Left hindlimb (tissue), 1 donor: Measurements from ENCODE around the gene COX14.

ENCODE experiments used
- DNase-seq: peaks from one replicate; pipeline ENCODE4 v3.0.0-alpha.2; 2018

Gene COX14

GRCh38 chr12:50085615-50086072 lies 26.4 kb upstream of the COX14 start:
- no peak for DNase-seq

- DNase-seq = no peak
Observed at GRCh38 chr12:50086148-50086547, 25.9 kb upstream of the COX14 start.

- no peak for DNase-seq
Observed at GRCh38 chr12:50087151-50087550, 24.9 kb upstream of the COX14 start.

DNA sequence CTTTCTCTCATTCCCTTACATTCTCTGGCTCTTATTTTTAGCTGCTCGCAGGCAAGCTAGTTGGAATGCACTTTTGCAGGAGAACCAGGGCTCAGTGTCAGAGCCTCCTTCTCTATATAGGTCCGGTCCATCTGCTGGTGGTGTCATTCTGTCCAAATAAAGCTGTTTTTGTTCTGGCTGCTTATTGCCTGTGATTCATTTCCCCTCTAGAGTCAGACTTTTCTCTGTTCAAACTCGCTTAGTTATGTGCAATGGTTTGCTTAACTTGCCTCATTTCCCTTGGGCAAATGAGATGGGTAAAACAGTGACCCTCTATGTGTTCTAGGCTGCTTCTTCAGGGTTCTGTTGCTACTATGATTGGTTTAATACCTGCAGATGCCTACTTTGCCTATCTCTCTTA lies 24.0 kb upstream of the COX14 start:
- DNase-seq = no peak

DNA sequence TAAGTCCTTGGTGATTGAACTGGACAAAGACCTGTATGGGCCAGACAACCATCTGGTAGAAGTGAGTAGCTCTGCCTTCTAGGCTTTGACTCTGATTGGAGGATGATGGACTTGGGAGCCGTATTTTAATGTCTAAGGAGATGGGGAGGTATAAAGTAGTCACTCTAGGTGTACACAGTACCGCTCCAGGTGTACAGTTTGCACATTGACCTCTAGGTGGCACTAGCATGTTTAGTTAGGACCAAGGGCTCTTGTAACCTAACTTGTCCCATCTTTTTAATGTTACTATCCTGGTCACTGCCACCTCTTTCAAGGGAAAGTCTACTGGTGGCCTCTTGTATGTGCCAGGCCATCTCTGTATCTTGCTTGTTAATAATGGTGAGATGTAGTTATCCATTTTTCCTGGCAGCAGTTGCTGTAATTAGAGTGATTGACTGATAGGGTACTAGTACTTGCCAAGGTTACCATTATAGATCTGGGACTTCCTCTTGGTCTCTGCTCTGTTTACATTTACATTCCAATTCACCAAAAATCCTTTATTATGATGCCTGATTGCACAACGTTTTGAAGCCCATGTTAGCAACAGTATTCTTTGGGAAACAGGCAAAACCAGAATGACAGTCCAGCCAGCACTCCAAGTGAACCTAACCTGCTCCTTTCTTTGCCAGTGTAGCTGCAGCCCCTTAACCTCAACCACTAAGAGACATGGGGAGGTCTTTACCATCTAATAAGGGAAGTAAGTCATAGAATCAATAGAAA lies 23.3 kb upstream of the COX14 start:
- DNase-seq = no peak

- no peak for DNase-seq
Observed at GRCh38 chr12:50089730-50090129, 22.3 kb upstream of the COX14 start.

- no peak for DNase-seq
Observed at GRCh38 chr12:50090391-50090790, 21.6 kb upstream of the COX14 start.

DNA sequence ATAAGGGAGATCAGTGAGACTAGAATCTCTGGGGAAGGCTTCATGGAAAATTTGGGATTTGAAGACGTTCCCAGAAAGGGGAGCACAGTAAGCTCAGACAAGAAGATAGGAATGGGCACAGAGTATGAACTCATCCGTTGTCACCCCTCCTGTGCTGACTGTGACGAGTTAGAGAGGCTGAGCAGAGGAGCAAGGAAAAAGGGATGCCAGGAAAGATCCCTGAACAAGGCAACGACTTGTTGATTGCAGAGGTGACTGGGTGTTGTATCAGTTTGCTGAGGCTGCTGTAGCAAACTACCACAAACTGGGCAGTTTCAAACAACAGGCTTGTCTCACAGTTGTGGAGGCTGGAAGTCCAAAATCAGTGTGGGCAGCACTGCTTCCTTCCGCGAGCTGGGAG lies 14.1 kb upstream of the COX14 start:
- DNase-seq = no peak

GRCh38 chr12:50099302-50100008 lies 12.6 kb upstream of the COX14 start:
- DNase-seq = no peak

GRCh38 chr12:50100561-50100960 lies 11.5 kb upstream of the COX14 start:
- DNase-seq = no peak

GRCh38 chr12:50101663-50102062 lies 10.4 kb upstream of the COX14 start:
- no peak for DNase-seq

- no peak for DNase-seq
Observed at GRCh38 chr12:50102131-50102531, 9.9 kb upstream of the COX14 start.

DNA sequence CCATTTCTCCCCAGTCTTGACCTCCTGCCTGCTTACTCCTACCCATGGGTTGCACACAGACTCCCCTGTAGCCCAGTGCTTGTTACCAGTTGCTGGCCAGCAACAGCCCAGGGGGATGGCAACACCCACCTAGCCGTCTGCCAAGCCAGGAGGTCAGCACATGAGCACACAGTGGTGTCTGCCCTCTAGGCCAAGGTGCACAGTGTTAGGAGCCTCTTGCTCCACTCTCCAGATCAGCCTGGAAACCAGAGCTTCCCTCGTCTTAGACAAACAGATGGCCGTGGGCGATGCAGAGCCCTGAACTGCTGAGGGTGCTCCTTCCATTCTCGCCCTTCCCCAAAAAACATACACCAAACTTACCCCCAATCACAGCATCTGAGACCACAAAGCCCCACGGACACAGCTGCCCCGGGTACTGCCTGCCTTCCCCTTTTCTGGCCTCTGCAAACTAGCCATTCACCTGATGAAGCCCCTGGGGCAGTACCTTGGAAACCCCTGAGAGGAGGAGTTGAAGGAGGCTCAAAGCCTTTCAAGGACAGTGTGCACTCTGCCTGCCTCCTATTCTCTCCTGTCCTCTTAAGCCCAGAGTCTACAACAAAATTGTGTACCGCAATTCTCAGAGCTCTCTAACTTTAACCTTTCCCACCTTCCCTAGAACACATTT lies 9.3 kb upstream of the COX14 start:
- DNase-seq = no peak

- DNase-seq = no peak
Observed at GRCh38 chr12:50103351-50103750, 8.7 kb upstream of the COX14 start.

DNA sequence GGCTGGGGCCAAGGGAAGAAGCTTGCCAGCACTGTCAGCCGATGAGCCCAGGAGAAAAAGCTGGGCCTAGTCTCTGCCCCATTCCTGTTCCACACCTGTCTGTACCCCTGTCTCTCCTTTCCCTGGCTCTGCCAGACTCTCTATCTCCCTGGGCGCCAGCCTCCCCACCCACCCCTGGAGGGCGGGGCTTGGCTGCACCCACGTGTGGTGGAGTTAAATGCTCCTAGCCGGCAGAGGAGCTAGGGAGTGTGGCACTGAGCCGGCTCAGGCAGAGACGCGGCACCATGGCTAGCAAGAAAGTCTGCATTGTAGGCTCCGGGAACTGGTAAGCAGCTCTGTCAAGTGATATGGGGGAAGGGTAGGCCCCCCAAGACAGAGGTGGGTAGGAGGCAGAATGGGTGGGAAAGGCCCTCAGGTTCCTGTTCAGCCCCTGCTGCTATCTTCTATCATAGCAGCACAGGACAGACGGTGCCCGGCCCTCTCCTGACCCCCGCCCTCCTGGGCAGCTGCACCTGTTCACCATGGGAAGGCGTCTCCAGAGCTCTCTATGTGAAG lies 8.2 kb upstream of the COX14 start, which contains the start of gene GPD1:
GPD1 (plus strand) TSS at position 242 of the 555 bp plus-strand sequence; CDS start at position 285, 43 bp downstream.
- DNase-seq = no peak

GRCh38 chr12:50104417-50105366 lies 7.3 kb upstream of the COX14 start:
- no peak for DNase-seq

- DNase-seq = no peak
Observed at GRCh38 chr12:50105913-50106450, 6.1 kb upstream of the COX14 start.

DNA sequence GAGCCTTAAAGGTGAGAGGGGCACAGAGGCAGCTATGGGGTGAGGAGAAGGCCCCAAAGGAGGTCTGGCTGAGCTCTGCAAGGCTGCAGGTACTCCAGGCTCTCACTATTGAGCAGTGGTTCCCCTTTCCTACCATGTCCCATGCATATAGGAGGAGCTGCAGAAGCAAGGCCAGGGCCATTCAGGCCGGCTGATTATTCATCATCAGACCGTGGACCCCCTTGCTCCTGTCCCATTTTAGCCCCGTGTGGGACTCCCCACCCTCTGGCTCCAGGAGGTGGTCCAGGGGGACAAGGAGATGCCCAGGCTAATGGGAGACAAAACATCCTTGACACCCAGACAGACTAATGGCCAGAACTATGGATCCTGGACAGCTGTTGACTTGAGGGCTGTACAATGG lies 5.1 kb upstream of the COX14 start:
- no peak for DNase-seq

DNA sequence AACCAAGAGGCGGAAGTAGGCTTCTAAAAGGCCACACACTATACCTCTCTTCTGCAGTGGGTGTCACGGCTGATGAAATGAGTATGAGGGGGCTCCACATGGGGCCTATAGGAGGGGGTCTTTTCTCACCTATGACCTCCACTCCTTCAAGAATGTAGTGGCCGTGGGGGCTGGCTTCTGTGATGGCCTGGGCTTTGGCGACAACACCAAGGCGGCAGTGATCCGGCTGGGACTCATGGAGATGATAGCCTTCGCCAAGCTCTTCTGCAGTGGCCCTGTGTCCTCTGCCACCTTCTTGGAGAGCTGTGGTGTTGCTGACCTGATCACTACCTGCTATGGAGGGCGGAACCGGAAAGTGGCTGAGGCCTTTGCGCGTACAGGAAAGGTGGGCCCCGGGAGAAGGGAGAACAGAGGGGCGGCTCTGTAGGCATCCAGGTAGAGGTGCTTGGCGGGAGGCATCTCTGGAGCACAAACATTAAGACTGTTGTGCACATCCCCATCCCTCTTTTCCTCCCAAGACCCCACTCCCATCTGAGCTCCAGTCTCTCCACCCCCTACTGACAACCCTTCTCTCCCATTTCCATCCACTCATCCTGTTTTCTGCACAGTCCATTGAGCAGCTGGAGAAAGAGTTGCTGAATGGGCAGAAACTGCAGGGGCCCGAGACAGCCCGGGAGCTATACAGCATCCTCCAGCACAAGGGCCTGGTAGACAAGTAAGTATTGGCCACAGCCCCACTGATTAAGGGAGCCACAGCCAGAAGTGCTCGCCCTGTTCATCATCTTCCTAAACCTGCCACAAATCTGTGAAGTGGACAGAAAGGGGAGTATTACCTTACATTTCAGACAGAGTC lies 4.4 kb upstream of the COX14 start:
- no peak for DNase-seq

DNA sequence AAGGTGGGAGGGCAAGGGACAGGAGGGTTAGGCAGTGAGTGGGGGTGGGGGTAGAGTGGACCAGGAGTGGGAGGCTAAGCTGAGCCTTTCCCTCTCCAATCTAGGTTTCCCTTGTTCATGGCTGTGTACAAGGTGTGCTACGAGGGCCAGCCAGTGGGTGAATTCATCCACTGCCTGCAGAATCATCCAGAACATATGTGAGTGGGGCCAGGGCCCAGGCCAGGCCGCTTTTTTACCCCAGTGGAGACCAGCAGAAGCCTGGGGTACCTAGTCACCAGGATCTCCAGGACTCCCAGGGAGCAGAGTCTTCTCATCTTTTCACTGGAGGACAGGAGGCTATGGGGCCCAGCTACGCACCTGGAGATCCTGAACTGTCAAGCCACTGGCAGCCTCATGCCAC lies 2.7 kb upstream of the COX14 start:
- no peak for DNase-seq
